PC-3 (cell line): ENCODE measurements around the gene DMKN. TPM values are rescaled to one million over a fixed set of nuclear protein-coding genes. Genes with fewer than 3 reads are reported as not detected.
A peak's percentile ranks its signal among the peaks of the same experiment; 100 is the strongest.

ENCODE experiments used
- ATAC-seq: fragments of 200-7000 bp; cut with Tn5 transposase; 2 replicates; pipeline ENCODE4 v1.9.1; 2020; ENCODE audit warnings: mild to moderate bottlenecking, moderate library complexity
- BruUV-seq: library from RNA; stranded (reverse); fragments of 400-500 nt; replicated peaks from 2 replicates; lab custom pipeline; 2021; lab: Mats Ljungman, UMichigan
- CTCF ChIA-PET: fragments of 300-600 bp; sonication (Branson Sonifier 250); formaldehyde crosslinking; loops from one replicate; lab custom pipeline; 2022; ENCODE audit warnings: antibody characterized with exemption; lab: Charles Lee
- POLR2A ChIA-PET: fragments of 300-600 bp; sonication (Branson Sonifier 250); formaldehyde crosslinking; loops from one replicate; lab custom pipeline; 2022; ENCODE audit warnings: antibody characterized with exemption; ENCODE audit not compliant: unreplicated experiment; lab: Charles Lee
- DNase-seq: peaks from one replicate; pipeline ENCODE4 v3.0.0-alpha.2; 2015
- H2AFZ ChIP-seq: fragments of 300-600 bp; sonication (generic); 2 replicates; pipeline ENCODE4 v1.6.0; 2016; ENCODE audit warnings: antibody characterized with exemption, low read length
- H3F3A ChIP-seq: fragments of 300-600 bp; sonication (generic); one replicate; pipeline ENCODE4 v1.6.0; 2017; ENCODE audit warnings: antibody characterized with exemption, low read length, control low read depth, mild to moderate bottlenecking; ENCODE audit not compliant: unreplicated experiment
- H3K27ac ChIP-seq: fragments of 300-600 bp; sonication (generic); 2 replicates; pipeline ENCODE4 v1.5.1; 2016; ENCODE audit warnings: mild to moderate bottlenecking, low read length
- H3K27me3 ChIP-seq: fragments of 300-600 bp; sonication (generic); 2 replicates; pipeline ENCODE4 v1.6.1; 2016; ENCODE audit warnings: low read length, mixed read lengths
- H3K36me3 ChIP-seq: fragments of 300-600 bp; sonication (generic); 2 replicates; pipeline ENCODE4 v1.6.1; 2016; ENCODE audit warnings: low read depth, mixed run types, low read length, mixed read lengths
- H3K4me1 ChIP-seq: fragments of 300-600 bp; sonication (generic); 2 replicates; pipeline ENCODE4 v1.5.1; 2016; ENCODE audit warnings: low read length; ENCODE audit not compliant: insufficient read depth
- H3K4me2 ChIP-seq: fragments of 300-600 bp; sonication (generic); 2 replicates; pipeline ENCODE4 v1.6.0; 2016; ENCODE audit warnings: low read length
- H3K4me3 ChIP-seq: fragments of 300-600 bp; sonication (generic); 2 replicates; pipeline ENCODE4 v1.5.1; 2016; ENCODE audit warnings: mild to moderate bottlenecking, low read length, mixed read lengths
- H3K79me2 ChIP-seq: fragments of 300-600 bp; sonication (generic); 2 replicates; pipeline ENCODE4 v1.6.1; 2017; ENCODE audit warnings: low read length, mixed read lengths
- H3K9ac ChIP-seq: fragments of 300-600 bp; sonication (generic); 2 replicates; pipeline ENCODE4 v1.6.0; 2016; ENCODE audit warnings: mild to moderate bottlenecking, low read length
- H3K9me2 ChIP-seq: fragments of 300-600 bp; sonication (generic); replicated peaks from 2 replicates; pipeline ENCODE4 v1.6.1; 2016; ENCODE audit warnings: mixed run types, low read length, mixed read lengths
- H3K9me3 ChIP-seq: fragments of 300-600 bp; sonication (generic); 2 replicates; pipeline ENCODE4 v1.6.1; 2016; ENCODE audit warnings: low read length, mixed read lengths
- H4K20me1 ChIP-seq: fragments of 300-600 bp; sonication (generic); 2 replicates; pipeline ENCODE4 v1.6.1; 2016; ENCODE audit warnings: low read length, mixed read lengths
- CTCF ChIP-seq: fragments of 300-600 bp; sonication (generic); conservative IDR thresholded peaks from 2 replicates; pipeline ENCODE4 v1.5.1; 2017; ENCODE audit warnings: antibody characterized with exemption, low read depth, mild to moderate bottlenecking, low read length
- EZH2 ChIP-seq: fragments of 300-600 bp; sonication (generic); IDR thresholded peaks from one replicate; pipeline ENCODE4 v1.6.1; 2017; ENCODE audit warnings: antibody characterized with exemption, mild to moderate bottlenecking, low read length; ENCODE audit not compliant: unreplicated experiment
- EZH2phosphoT487 ChIP-seq: fragments of 300-600 bp; sonication (generic); IDR thresholded peaks from 2 replicates; pipeline ENCODE4 v1.6.1; 2018; ENCODE audit warnings: mild to moderate bottlenecking, antibody characterized with exemption, low read length, borderline replicate concordance
- intact Hi-C: fragments of 100-400 bp; cut with micrococcal nuclease; formaldehyde crosslinking; loops from 2 replicates; pipeline ENCODE4 v1.9.0; 2023
- total RNA-seq: library from RNA; depleted of rRNA; stranded (reverse); fragments of >200 nt; gene quantifications from 2 replicates; pipeline ENCODE4 v1.2.3, GENCODE V29; 2014

Gene DMKN
- total RNA-seq, 1 experiment from 2014 or later = 128 TPM

- H3K4me1 ChIP-seq = peaks cover 12% of the 10 kb centered on the region
- H3K27me3 ChIP-seq = no peaks in the 10 kb centered on the region
- TF ChIP-seq EZH2 = no peak
- TF ChIP-seq EZH2phosphoT487 = no peak
- TF ChIP-seq CTCF = no peak
- DNase-seq = no peak
- no TSS peak for BruUV-seq
- H3K79me2 ChIP-seq = peaks cover 26% of the 10 kb centered on the region
- H3K4me3 ChIP-seq = no peak overlapping the region
- no peak for ATAC-seq
- ChIA-PET POLR2A (no interaction called here), CTCF (no interaction called here)
- no peak overlapping the region for H3K9ac ChIP-seq
- no peaks in the 10 kb centered on the region for H3F3A ChIP-seq
- intact Hi-C loops = loop anchor here (2.0 to 5.0 kb wide), 2 partner anchors 55 to 167 kb away; partner anchors contain the start of gene KMT2B
- no peaks in the 10 kb centered on the region for H3K36me3 ChIP-seq
- H4K20me1 ChIP-seq = no peaks in the 10 kb centered on the region
- no peak overlapping the region for H3K4me2 ChIP-seq
- no peak overlapping the region for H2AFZ ChIP-seq
- H3K27ac ChIP-seq = no peak overlapping the region
- no peaks in the 10 kb centered on the region for H3K9me3 ChIP-seq
- H3K9me2 ChIP-seq = no peaks in the 10 kb centered on the region
Measured at GRCh38 chr19:35549879-35550523, 36.6 kb upstream of the DMKN start.

DNA sequence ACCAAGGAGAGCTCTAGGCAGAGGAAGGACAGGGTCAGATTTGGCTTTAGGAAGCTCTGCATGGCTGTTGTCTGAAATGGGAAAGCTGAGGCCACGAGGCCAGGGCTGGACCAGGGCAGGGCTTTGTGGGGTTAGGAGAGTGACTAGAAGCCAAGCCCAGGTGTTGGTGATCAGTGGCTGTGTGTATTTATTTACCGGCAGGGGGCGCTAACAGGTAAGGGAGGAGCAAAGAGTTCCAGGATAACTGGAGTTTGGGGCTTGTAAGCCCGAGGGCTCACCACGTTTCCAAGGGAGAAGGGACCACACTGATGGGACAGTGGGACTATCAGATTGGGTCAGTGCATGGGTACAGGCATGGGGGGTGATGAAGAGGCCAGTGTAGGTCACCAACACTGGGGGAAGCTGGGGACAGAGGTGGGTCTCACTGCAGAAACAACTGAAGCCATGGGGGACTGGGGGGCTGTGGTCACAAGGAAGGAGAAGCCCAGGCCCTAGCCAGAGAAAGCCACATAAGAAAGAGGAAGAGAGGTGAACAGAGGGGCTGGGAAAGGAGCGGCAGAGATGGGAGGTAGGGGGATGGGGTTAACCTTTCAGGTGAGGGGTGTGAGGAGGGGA lies 35.8 kb upstream of the DMKN start:
- peak; percentile 65 for DNase-seq
- no TSS peak for BruUV-seq
- no peak for ATAC-seq
- peaks cover 33% of the 10 kb centered on the region for H3K79me2 ChIP-seq
- H4K20me1 ChIP-seq = no peaks in the 10 kb centered on the region
- H3K4me1 ChIP-seq = peaks cover 13% of the 10 kb centered on the region; the same call in 1 of the 2 replicates
- no peak overlapping the region for H3K4me3 ChIP-seq
- no peak overlapping the region for H3K9ac ChIP-seq
- H2AFZ ChIP-seq = no peak overlapping the region
- TF ChIP-seq EZH2 (no peak), EZH2phosphoT487 (no peak), CTCF (peak; percentile 78)
- H3F3A ChIP-seq = no peaks in the 10 kb centered on the region
- no peak overlapping the region for H3K4me2 ChIP-seq
- intact Hi-C loops = loop anchor here (2.0 to 5.0 kb wide), 2 partner anchors 56 to 168 kb away; partner anchors contain the start of gene KMT2B
- H3K9me3 ChIP-seq = no peaks in the 10 kb centered on the region
- no peaks in the 10 kb centered on the region for H3K27me3 ChIP-seq
- ChIA-PET POLR2A (no interaction called here), CTCF (no interaction called here)
- no peaks in the 10 kb centered on the region for H3K9me2 ChIP-seq
- H3K36me3 ChIP-seq = no peaks in the 10 kb centered on the region
- no peak overlapping the region for H3K27ac ChIP-seq

DNA sequence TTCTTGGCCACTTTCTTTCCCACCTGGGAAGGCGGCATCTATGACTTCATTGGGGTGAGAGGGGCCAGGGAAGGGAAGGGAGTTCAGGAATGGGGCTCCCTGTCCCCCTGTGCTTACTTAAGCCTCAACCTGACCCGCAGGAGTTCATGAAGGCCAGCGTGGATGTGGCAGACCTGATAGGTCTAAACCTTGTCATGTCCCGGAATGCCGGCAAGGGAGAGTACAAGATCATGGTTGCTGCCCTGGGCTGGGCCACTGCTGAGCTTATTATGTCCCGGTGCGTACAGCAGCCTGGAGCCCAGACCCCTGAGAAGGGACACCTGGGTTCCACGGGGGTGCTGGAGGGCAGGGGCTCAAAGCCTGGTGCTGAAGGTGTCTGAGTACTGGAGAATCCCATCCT lies 33.1 kb upstream of the DMKN start:
- Histone ChIP-seq H3K9ac (peak overlapping the region; percentile 97), H3K27me3 (no peaks in the 10 kb centered on the region), H3K4me3 (peak overlapping the region; percentile 88), H3F3A (no peaks in the 10 kb centered on the region), H3K27ac (no peak overlapping the region), H4K20me1 (no peaks in the 10 kb centered on the region), H3K9me3 (no peaks in the 10 kb centered on the region), H3K79me2 (peaks cover 40% of the 10 kb centered on the region), H3K4me1 (peaks cover 14% of the 10 kb centered on the region; the same call in 1 of the 2 replicates), H2AFZ (no peak overlapping the region), H3K36me3 (no peaks in the 10 kb centered on the region), H3K9me2 (no peaks in the 10 kb centered on the region), H3K4me2 (peak overlapping the region; percentile 90)
- ChIA-PET CTCF (no interaction called here), POLR2A (no interaction called here)
- no peak for TF ChIP-seq EZH2
- TF ChIP-seq CTCF = no peak
- no peak for TF ChIP-seq EZH2phosphoT487
- no peak for ATAC-seq
- intact Hi-C loops = loop anchor here (5.0 kb wide), 1 partner anchor 171 kb away; the partner anchor contains the start of gene KMT2B
- DNase-seq = no peak
- BruUV-seq = no TSS peak
